ENCODE data around the gene ADARB2. TPM values are rescaled to one million over a fixed set of nuclear protein-coding genes. Genes with fewer than 3 reads are reported as not detected.

Gene ADARB2
- total RNA-seq, 2 donors from 2014 or later: 8.0 to 12.2 TPM

- TF ChIP-seq POLR2A (IDR thresholded peaks at IDR 0.05) (no peak), CTCF (IDR thresholded peaks at IDR 0.05) (no peak)
These were observed 102.0 kb downstream of the ADARB2 start for GRCh38 chr10:1635340-1635739.

GRCh38 chr10:1634239-1634638, 103.1 kb downstream of the ADARB2 start:
- WGBS, 2 donors: 70 to 78% methylated on average over 5 of the region's 5 CpGs
- H3K4me1 ChIP-seq: no peaks in the 10 kb centered on the region
- no peaks in the 10 kb centered on the region for H3K36me3 ChIP-seq (replicated peaks in 1 of 2; ENCODE audit: insufficient read depth in 1 of 2, low read depth in 2 of 2)
- intact Hi-C loops (cut with DNase I): no loop called here
- H3K27ac ChIP-seq: no peak overlapping the region
- ATAC-seq (no peak), DNase-seq (no peak)
- TF ChIP-seq CTCF (IDR thresholded peaks at IDR 0.05): no peak
- no peak for TF ChIP-seq POLR2A (IDR thresholded peaks at IDR 0.05)
- no peak overlapping the region for H3K4me3 ChIP-seq
- H3K9me3 ChIP-seq: no peaks in the 10 kb centered on the region
- no peaks in the 10 kb centered on the region for H3K27me3 ChIP-seq

More at GRCh38 chr10:1635340-1635739, 102.0 kb downstream of the ADARB2 start:
- no peaks in the 10 kb centered on the region for H3K4me1 ChIP-seq
- H3K36me3 ChIP-seq (replicated peaks in 1 of 2; ENCODE audit: insufficient read depth in 1 of 2, low read depth in 2 of 2): no peaks in the 10 kb centered on the region
- no peak overlapping the region for H3K27ac ChIP-seq
- WGBS, 2 donors: 36 to 52% methylated on average over 9 to 11 of the region's 11 CpGs
- H3K4me3 ChIP-seq: no peak overlapping the region
- H3K27me3 ChIP-seq: no peaks in the 10 kb centered on the region
- DNase-seq: no peak
- intact Hi-C loops (cut with DNase I): no loop called here
- ATAC-seq: no peak
- no peaks in the 10 kb centered on the region for H3K9me3 ChIP-seq

- Histone ChIP-seq H3K27ac (no peak overlapping the region), H3K36me3 (replicated peaks in 1 of 2; ENCODE audit: insufficient read depth in 1 of 2, low read depth in 2 of 2) (no peaks in the 10 kb centered on the region), H3K9me3 (no peaks in the 10 kb centered on the region), H3K27me3 (no peaks in the 10 kb centered on the region), H3K4me3 (no peak overlapping the region), H3K4me1 (no peaks in the 10 kb centered on the region)
- intact Hi-C loops (cut with DNase I): no loop called here
- no peak for DNase-seq
- WGBS, 2 donors: 73 to 86% methylated on average over 12 to 13 of the region's 13 CpGs
- ATAC-seq: no peak
- no peak for TF ChIP-seq POLR2A (IDR thresholded peaks at IDR 0.05)
- TF ChIP-seq CTCF (IDR thresholded peaks at IDR 0.05): no peak
These were observed 103.5 kb downstream of the ADARB2 start for GRCh38 chr10:1633783-1634182.

GRCh38 chr10:1632596-1632995, 104.7 kb downstream of the ADARB2 start:
- Histone ChIP-seq H3K36me3 (replicated peaks in 1 of 2; ENCODE audit: insufficient read depth in 1 of 2, low read depth in 2 of 2) (no peaks in the 10 kb centered on the region), H3K27ac (no peak overlapping the region), H3K9me3 (no peaks in the 10 kb centered on the region), H3K27me3 (no peaks in the 10 kb centered on the region), H3K4me3 (no peak overlapping the region), H3K4me1 (no peaks in the 10 kb centered on the region)
- ATAC-seq (no peak), DNase-seq (no peak)
- intact Hi-C loops (cut with DNase I): no loop called here
- TF ChIP-seq CTCF (IDR thresholded peaks at IDR 0.05) (no peak), POLR2A (IDR thresholded peaks at IDR 0.05) (no peak)
- WGBS, 2 donors: 74 to 75% methylated on average over 3 of the region's 3 CpGs

GRCh38 chr10:1632141-1632540, 105.2 kb downstream of the ADARB2 start:
- Histone ChIP-seq H3K27ac (no peak overlapping the region), H3K36me3 (replicated peaks in 1 of 2; ENCODE audit: insufficient read depth in 1 of 2, low read depth in 2 of 2) (no peaks in the 10 kb centered on the region), H3K9me3 (no peaks in the 10 kb centered on the region), H3K27me3 (no peaks in the 10 kb centered on the region), H3K4me3 (no peak overlapping the region), H3K4me1 (no peaks in the 10 kb centered on the region)
- intact Hi-C loops (cut with DNase I): no loop called here
- TF ChIP-seq CTCF (IDR thresholded peaks at IDR 0.05) (no peak), POLR2A (IDR thresholded peaks at IDR 0.05) (no peak)
- 73 to 74% methylated on average over 3 of the region's 3 CpGs for WGBS, 2 donors
- DNase-seq (no peak), ATAC-seq (no peak)
